Neural progenitor cell (in vitro differentiated cells): ENCODE measurements around the gene CHCHD6. TPM values are rescaled to one million over a fixed set of nuclear protein-coding genes. Genes with fewer than 3 reads are reported as not detected.

Experiments used
- DNase-seq: peaks from one replicate; pipeline ENCODE4 v3.0.0-alpha.2; 2016; ENCODE audit warnings: low spot score
- H2AFZ ChIP-seq: fragments of 200-600 bp; sonication (generic); replicated peaks from 2 replicates; pipeline ENCODE4 v1.6.1; 2016; ENCODE audit warnings: antibody characterized with exemption
- H3F3A ChIP-seq: fragments of 200-600 bp; sonication (generic); 2 replicates; pipeline ENCODE4 v1.6.1; 2016; ENCODE audit warnings: antibody characterized with exemption, low read depth
- H3K27ac ChIP-seq: fragments of 200-600 bp; sonication (generic); 2 replicates; pipeline ENCODE4 v1.5.1; 2016; ENCODE audit warnings: mild to moderate bottlenecking
- H3K27me3 ChIP-seq: fragments of 200-600 bp; sonication (generic); 2 replicates; pipeline ENCODE4 v1.6.1; 2016; ENCODE audit warnings: mild to moderate bottlenecking, moderate library complexity
- H3K36me3 ChIP-seq: fragments of 200-600 bp; sonication (generic); 2 replicates; pipeline ENCODE4 v1.5.1; 2016
- H3K4me1 ChIP-seq: fragments of 200-600 bp; sonication (generic); 2 replicates; pipeline ENCODE4 v1.6.1; 2016; ENCODE audit warnings: mixed run types
- H3K4me2 ChIP-seq: fragments of 200-600 bp; sonication (generic); 2 replicates; pipeline ENCODE4 v1.6.1; 2016
- H3K4me3 ChIP-seq: fragments of 200-600 bp; sonication (generic); 2 replicates; pipeline ENCODE4 v1.5.1; 2016
- H3K79me2 ChIP-seq: fragments of 200-600 bp; sonication (generic); 2 replicates; pipeline ENCODE4 v1.6.1; 2016; ENCODE audit warnings: low read depth
- H3K9ac ChIP-seq: fragments of 200-600 bp; sonication (generic); 2 replicates; pipeline ENCODE4 v1.6.1; 2016
- H3K9me3 ChIP-seq: fragments of 200-600 bp; sonication (generic); 2 replicates; pipeline ENCODE4 v1.5.1; 2016; ENCODE audit warnings: low read depth
- H4K20me1 ChIP-seq: fragments of 200-600 bp; sonication (generic); 2 replicates; pipeline ENCODE4 v1.6.1; 2016; ENCODE audit warnings: low read depth
- H3K27ac Mint-ChIP-seq: 3 replicates; pipeline ENCODE4 v1.8.0; 2021; ENCODE audit warnings: mixed read lengths
- H3K27me3 Mint-ChIP-seq: 2 replicates; pipeline ENCODE4 v1.8.0; 2022; ENCODE audit warnings: low read depth, mild to moderate bottlenecking, inconsistent platforms, moderate library complexity, mixed read lengths; ENCODE audit not compliant: insufficient read depth
- H3K36me3 Mint-ChIP-seq: 3 replicates; pipeline ENCODE4 v1.8.0; 2021; ENCODE audit warnings: mixed read lengths
- H3K4me1 Mint-ChIP-seq: 3 replicates; pipeline ENCODE4 v1.8.0; 2021; ENCODE audit warnings: mixed read lengths
- H3K4me3 Mint-ChIP-seq: 3 replicates; pipeline ENCODE4 v1.8.0; 2021; ENCODE audit warnings: mild to moderate bottlenecking, moderate library complexity, mixed read lengths
- H3K9me3 Mint-ChIP-seq: 3 replicates; pipeline ENCODE4 v1.8.0; 2020; ENCODE audit warnings: mixed read lengths
- EZH2 ChIP-seq: fragments of 200-600 bp; sonication (generic); IDR thresholded peaks from 2 replicates; pipeline ENCODE4 v1.6.1; 2017; ENCODE audit warnings: antibody characterized with exemption, mild to moderate bottlenecking, moderate library complexity
- EZH2phosphoT487 ChIP-seq: fragments of 200-600 bp; sonication (generic); IDR thresholded peaks from 2 replicates; pipeline ENCODE4 v1.6.1; 2017; ENCODE audit warnings: antibody characterized with exemption
- total RNA-seq: library from RNA; depleted of rRNA; stranded (reverse); fragments of >200 nt; gene quantifications from 2 replicates; pipeline ENCODE4 v1.2.3, GENCODE V29; 2015; ENCODE audit warnings: low replicate concordance
- TF ChIP-seq, protein P1 (sequence below): fragments of 200-600 bp; sonication (generic); IDR thresholded peaks from 2 replicates; pipeline ENCODE4 v1.5.1; 2017; ENCODE audit warnings: antibody characterized with exemption, mild to moderate bottlenecking

CHCHD6 gene
- total RNA-seq, 1 donor from 2014 or later: 35.7 TPM

DNA sequence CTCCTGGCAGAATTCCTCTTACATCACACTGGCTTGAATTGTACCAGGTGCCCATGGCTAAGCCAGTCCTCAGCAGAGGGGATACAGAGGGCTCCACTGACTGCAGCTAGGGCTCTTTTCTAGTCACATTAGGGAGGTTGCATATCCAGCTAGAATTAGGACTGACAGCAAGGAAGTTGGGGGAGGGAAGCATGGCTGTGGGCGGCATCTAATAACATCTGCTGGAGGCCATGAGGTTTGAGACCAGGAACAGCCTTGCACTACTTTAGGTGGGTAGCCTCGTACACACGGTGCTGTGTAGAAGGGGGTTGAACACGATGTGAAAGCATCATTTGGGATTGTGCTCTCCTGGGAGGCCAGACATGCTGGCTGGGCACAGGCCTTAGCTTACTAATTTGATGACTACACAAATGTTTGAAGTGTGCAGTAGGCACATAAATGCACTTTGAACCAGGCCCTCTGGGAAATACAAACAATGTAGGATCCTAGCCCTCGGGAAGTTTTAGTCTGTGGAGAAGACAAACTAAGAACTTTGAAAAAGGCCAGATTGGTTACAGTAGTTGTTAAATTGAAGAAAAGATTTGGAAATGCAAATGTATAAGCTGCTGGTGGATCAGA is 30.2 kb downstream of the CHCHD6 start:
- Mint-ChIP-seq H3K27me3 (no peaks in the 10 kb centered on the region), H3K4me3 (no peak overlapping the region), H3K9me3 (peaks cover 9% of the 10 kb centered on the region), H3K27ac (no peak overlapping the region), H3K4me1 (no peaks in the 10 kb centered on the region), H3K36me3 (peaks cover 39% of the 10 kb centered on the region)
- no peaks in the 10 kb centered on the region for H3K36me3 ChIP-seq
- no peak for DNase-seq
- no peaks in the 10 kb centered on the region for H3K9me3 ChIP-seq
- no peak overlapping the region for H3K4me2 ChIP-seq
- no peak overlapping the region for H2AFZ ChIP-seq
- H3K27me3 ChIP-seq: no peaks in the 10 kb centered on the region
- H4K20me1 ChIP-seq: no peaks in the 10 kb centered on the region
- no peak overlapping the region for H3K4me3 ChIP-seq
- H3K79me2 ChIP-seq: no peaks in the 10 kb centered on the region
- H3K4me1 ChIP-seq: no peaks in the 10 kb centered on the region
- no peaks in the 10 kb centered on the region for H3F3A ChIP-seq
- H3K27ac ChIP-seq: no peak overlapping the region
- no peak overlapping the region for H3K9ac ChIP-seq
- TF ChIP-seq, protein P1, sequence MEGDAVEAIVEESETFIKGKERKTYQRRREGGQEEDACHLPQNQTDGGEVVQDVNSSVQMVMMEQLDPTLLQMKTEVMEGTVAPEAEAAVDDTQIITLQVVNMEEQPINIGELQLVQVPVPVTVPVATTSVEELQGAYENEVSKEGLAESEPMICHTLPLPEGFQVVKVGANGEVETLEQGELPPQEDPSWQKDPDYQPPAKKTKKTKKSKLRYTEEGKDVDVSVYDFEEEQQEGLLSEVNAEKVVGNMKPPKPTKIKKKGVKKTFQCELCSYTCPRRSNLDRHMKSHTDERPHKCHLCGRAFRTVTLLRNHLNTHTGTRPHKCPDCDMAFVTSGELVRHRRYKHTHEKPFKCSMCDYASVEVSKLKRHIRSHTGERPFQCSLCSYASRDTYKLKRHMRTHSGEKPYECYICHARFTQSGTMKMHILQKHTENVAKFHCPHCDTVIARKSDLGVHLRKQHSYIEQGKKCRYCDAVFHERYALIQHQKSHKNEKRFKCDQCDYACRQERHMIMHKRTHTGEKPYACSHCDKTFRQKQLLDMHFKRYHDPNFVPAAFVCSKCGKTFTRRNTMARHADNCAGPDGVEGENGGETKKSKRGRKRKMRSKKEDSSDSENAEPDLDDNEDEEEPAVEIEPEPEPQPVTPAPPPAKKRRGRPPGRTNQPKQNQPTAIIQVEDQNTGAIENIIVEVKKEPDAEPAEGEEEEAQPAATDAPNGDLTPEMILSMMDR: no peak
- TF ChIP-seq EZH2 (no peak), EZH2phosphoT487 (no peak)

DNA sequence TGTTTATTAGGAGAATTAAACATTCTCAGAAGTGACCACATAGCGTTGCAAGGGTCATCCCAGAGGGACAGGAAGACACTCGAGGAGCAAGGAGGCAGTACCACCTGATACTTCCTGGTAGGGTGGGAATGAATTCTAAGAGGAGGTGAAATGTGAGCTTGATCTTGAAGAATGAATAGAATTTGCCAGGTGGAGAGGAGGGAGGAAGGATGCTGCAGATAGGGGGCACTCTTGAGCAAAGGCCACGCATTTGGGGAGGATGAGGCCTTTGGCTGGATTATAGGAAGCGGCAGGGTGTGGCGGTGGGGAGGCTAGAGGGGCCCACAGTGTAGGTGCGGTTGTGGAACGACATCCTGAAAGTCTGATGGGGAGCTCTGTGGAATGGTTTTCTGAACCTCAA is 33.5 kb downstream of the CHCHD6 start:
- Histone ChIP-seq H3K9me3 (no peaks in the 10 kb centered on the region), H3K79me2 (no peaks in the 10 kb centered on the region)

DNA sequence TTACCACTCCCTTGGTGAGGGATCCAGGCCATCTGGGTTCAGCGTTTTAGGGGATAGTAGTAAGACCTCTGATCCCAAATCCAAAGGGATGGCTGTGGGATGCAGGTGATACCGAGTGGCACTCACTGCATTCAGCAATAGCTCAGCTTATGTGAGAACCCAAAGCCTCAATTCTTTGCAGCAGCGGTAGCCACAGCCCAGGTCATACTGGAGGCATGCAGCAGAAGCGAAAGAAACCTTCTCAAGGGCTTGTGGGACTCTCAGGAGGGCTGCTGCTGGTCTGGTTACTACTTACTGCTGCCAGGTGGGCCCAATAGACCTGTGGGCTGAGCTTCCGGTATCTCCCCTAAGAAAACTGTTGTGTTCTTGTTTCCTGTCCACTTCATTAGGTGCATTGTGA is 38.0 kb downstream of the CHCHD6 start:
- H3K36me3 Mint-ChIP-seq: peaks cover 40% of the 10 kb centered on the region
- Histone ChIP-seq H3K4me1 (no peaks in the 10 kb centered on the region), H4K20me1 (peaks cover 2% of the 10 kb centered on the region)

More for the DNA sequence above, 33.5 kb downstream of the CHCHD6 start:
- H3K27me3 Mint-ChIP-seq: no peaks in the 10 kb centered on the region
- TF ChIP-seq EZH2phosphoT487 (no peak), EZH2 (no peak)
- TF ChIP-seq, protein P1: peak; percentile 34
- H3K4me3 Mint-ChIP-seq: no peak overlapping the region
- no peak overlapping the region for H3K27ac Mint-ChIP-seq
- H3K4me2 ChIP-seq: no peak overlapping the region
- peaks cover 55% of the 10 kb centered on the region for H3K36me3 Mint-ChIP-seq
- H4K20me1 ChIP-seq: no peaks in the 10 kb centered on the region
- no peak overlapping the region for H3K4me3 ChIP-seq
- H3K27me3 ChIP-seq: no peaks in the 10 kb centered on the region
- no peak overlapping the region for H2AFZ ChIP-seq
- H3K27ac ChIP-seq: no peak overlapping the region
- no peaks in the 10 kb centered on the region for H3K36me3 ChIP-seq
- no peaks in the 10 kb centered on the region for H3K4me1 Mint-ChIP-seq
- H3F3A ChIP-seq: no peaks in the 10 kb centered on the region
- H3K9me3 Mint-ChIP-seq: peaks cover 12% of the 10 kb centered on the region
- no peaks in the 10 kb centered on the region for H3K4me1 ChIP-seq
- H3K9ac ChIP-seq: no peak overlapping the region
- no peak for DNase-seq

More for the DNA sequence above, 38.0 kb downstream of the CHCHD6 start:
- no peak overlapping the region for H2AFZ ChIP-seq
- H3K9ac ChIP-seq: no peak overlapping the region
- no peak overlapping the region for H3K27ac ChIP-seq
- no peak overlapping the region for H3K4me3 Mint-ChIP-seq
- H3K79me2 ChIP-seq: no peaks in the 10 kb centered on the region
- no peak overlapping the region for H3K27ac Mint-ChIP-seq
- H3K27me3 Mint-ChIP-seq: no peaks in the 10 kb centered on the region
- TF ChIP-seq EZH2 (no peak), EZH2phosphoT487 (no peak)
- TF ChIP-seq, protein P1: no peak
- H3F3A ChIP-seq: no peaks in the 10 kb centered on the region
- no peak overlapping the region for H3K4me2 ChIP-seq
- H3K9me3 Mint-ChIP-seq: peaks cover 12% of the 10 kb centered on the region
- no peaks in the 10 kb centered on the region for H3K9me3 ChIP-seq
- no peak overlapping the region for H3K4me3 ChIP-seq
- no peak for DNase-seq
- H3K4me1 Mint-ChIP-seq: peaks cover 4% of the 10 kb centered on the region
- H3K36me3 ChIP-seq: no peaks in the 10 kb centered on the region
- no peaks in the 10 kb centered on the region for H3K27me3 ChIP-seq
